Choroid plexus epithelial cell (primary cell): ENCODE measurements around the gene CEP295NL.

Experiments
- DNase-seq: peaks from one replicate; pipeline ENCODE4 v3.0.0-alpha.2; 2010; ENCODE audit warnings: low read depth
- H3K4me3 ChIP-seq: 2 replicates; pipeline ENCODE4 v1.5.1; 2011; ENCODE audit warnings: low read depth, mild to moderate bottlenecking, control low read depth, low read length, moderate library complexity
- TF ChIP-seq, protein P1 (sequence below): conservative IDR thresholded peaks from 2 replicates; pipeline ENCODE4 v1.5.1; 2011; ENCODE audit warnings: low read depth, mild to moderate bottlenecking, control low read depth, inconsistent platforms, low read length, moderate library complexity

Gene CEP295NL

DNA sequence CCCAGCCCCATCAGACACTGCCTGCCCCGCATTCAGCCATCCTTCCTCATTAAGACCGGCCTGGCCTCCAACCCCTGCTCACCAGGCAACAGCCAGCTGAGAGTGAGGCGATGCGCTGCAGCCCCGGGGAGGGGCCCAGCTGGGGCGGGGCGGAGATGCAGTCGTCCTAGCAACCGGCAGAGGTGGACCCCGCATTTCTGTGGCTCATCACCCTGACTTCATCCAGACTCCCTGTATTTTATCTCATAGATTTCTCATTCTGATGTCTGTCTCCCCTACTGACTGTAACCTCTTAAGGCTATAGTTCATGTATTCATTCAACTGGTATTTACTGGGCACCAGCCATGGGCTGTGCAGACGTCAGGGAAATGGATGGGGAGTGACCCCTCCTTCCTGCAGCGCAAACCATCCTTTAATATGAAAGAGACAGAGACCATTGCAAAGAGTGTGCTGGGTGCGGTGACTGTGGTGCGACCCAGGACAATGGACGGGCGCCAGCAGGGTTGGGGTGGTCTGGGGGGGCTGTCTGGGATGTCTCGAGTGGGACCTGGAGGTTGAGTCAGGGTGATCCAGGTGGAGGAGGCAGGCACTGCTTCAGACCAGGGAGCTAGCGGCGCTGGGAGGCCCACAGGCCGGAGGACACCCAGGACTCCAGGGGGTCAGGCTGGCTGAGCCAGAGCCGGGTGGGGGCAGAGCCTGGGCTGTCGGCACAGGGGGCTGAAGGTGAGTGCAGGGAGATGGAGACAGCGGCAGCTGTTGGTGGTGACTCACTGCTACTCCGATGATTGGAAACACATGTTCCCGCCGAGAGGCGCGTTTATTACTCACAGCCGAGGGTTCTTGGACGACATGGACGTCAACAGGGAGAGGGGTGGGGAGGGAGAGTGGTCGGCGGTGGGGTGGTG is 32.7 kb upstream of the CEP295NL start:
- TF ChIP-seq, protein P1, sequence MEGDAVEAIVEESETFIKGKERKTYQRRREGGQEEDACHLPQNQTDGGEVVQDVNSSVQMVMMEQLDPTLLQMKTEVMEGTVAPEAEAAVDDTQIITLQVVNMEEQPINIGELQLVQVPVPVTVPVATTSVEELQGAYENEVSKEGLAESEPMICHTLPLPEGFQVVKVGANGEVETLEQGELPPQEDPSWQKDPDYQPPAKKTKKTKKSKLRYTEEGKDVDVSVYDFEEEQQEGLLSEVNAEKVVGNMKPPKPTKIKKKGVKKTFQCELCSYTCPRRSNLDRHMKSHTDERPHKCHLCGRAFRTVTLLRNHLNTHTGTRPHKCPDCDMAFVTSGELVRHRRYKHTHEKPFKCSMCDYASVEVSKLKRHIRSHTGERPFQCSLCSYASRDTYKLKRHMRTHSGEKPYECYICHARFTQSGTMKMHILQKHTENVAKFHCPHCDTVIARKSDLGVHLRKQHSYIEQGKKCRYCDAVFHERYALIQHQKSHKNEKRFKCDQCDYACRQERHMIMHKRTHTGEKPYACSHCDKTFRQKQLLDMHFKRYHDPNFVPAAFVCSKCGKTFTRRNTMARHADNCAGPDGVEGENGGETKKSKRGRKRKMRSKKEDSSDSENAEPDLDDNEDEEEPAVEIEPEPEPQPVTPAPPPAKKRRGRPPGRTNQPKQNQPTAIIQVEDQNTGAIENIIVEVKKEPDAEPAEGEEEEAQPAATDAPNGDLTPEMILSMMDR: no peak
- DNase-seq: peak; percentile 99
- H3K4me3 ChIP-seq: no peak overlapping the region

DNA sequence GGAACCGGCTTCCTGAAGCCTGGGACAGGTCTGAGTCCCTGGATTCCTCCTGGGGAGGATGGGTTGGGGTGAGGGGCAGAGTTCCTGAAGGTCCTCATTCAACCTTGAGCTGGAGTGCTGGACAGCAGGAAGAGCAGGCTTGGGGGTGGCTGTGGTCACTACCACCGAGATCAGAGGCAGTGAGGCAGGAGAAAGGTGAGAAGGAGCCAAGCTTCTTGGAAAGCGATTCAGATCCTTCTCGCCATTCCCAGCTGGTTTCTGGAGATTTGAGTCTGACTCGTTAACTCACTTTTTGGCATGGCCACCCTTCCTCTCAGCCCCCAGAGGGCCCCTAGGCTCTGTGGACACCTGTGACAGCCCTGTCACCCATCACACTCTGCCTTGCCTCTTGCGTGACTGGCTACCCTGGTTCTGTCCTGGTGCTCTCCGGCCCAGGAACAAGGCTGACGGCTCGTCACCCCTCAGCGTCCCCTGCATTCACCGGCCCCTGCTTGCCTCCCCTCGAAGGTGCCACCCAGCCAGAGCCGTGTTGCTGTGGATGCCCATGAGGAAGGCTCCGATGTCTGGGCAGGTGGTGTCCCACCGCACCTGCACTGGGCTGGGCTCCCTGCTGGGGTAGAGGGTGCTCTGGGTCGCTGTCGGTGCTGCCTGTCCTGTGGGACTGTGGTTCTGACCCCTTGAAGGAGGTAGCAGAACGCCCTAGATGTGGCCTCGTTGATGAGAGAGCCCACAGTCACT is 31.8 kb upstream of the CEP295NL start:
- no peak overlapping the region for H3K4me3 ChIP-seq

DNA sequence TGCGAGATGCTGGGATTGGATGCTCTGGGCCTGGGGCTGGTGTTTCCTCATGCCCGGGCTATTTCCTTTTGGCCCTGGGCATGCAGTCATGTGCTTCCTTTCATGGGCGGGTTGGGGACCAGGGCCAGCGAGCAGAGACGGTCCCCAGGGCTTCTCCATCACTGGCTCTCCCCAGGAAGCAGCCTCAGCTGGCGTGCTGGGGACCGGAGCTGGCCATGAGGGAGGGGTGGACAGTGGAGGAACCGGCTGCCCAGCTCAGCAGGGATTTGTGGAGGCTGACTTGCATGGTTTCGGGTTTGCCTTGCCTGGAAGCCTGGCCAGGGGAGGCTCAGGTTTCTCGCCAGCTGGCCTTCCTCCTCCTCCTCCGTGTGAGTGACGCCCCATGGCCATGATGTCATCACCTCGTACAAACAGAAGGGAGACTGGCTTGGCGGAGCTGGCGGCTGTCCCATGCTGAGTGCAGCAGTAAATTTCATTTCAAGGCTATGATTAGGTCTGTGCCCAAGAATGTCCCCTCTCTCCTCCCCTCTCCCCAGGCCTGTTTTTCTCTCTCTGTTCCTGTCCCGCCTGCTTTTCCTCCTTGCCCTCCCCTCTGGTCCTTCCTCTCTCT is 31.1 kb upstream of the CEP295NL start:
- peak overlapping the region; percentile 30 for H3K4me3 ChIP-seq
- TF ChIP-seq, protein P1: no peak
- DNase-seq: peak; percentile 99

More for the DNA sequence above, 31.8 kb upstream of the CEP295NL start:
- TF ChIP-seq, protein P1: no peak
- no peak for DNase-seq

DNA sequence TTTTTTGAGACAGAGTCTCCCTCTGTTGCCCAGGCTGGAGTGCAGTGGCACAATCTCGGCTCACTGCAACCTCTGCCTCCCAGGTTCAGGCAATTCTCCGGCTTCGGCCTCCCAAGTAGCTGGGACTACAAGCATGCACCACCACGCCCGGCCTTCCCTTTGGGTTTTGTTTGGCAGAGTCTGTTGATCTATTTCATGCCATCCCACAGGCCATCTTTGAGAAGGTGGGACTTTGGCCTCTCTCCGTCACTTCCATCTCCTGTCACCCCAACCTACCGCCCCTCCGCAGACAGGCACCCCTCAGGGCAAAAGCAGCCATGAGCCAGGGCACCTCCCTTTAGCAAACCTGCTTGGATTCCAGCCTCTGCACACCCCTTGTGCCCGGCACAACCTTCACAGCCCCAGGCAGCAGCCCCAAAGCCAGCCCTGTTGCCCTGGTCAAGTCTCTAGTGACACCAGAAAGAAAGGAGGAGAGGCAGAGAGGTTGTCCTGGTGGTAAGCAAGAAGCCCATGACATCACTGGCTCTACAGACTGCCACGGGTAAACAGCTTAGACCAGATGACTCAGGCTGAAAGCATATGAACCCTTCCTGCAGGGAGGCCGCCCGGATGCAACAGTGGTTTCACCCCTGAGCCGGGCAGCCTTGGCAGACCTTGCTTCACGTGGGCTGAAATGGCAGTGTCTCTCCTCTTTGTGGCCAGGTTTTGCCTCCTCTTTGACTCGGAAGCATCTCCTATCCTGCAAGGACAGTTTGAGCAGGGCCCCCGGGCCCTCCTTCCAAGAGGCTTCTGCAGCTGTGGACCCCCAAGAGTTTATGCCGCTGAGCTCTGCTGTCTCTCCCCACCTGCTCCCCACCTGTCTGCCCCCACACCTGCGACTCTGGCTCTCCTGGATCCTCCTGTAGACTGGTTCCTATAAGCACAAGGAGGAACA is 30.3 kb upstream of the CEP295NL start:
- TF ChIP-seq, protein P1: no peak
- H3K4me3 ChIP-seq: no peak overlapping the region
- peak; percentile 99 for DNase-seq

GRCh38 chr17:78929908-78930775 is 27.1 kb upstream of the CEP295NL start:
- TF ChIP-seq, protein P1: no peak
- no peak for DNase-seq
- no peak overlapping the region for H3K4me3 ChIP-seq
